NB4 (cell line): ENCODE measurements around the gene SETD1B.

Experiments
- MYC ChIP-seq: IDR thresholded peaks from 2 replicates; pipeline ENCODE4 v1.6.1; 2011; ENCODE audit warnings: low read depth, low read length
- POLR2A ChIP-seq: IDR thresholded peaks from 2 replicates; pipeline ENCODE4 v1.6.1; 2011; ENCODE audit warnings: mild to moderate bottlenecking; ENCODE audit not compliant: insufficient read length; ENCODE audit errors: extremely low read depth
- TF ChIP-seq, protein P1 (sequence below): IDR thresholded peaks from one replicate; pipeline ENCODE4 v1.5.1; 2012; ENCODE audit warnings: low read depth, low read length
- TF ChIP-seq, protein P2 (sequence below): IDR thresholded peaks from 2 replicates; pipeline ENCODE4 v1.6.1; 2011; ENCODE audit warnings: low read depth, low read length

DNA sequence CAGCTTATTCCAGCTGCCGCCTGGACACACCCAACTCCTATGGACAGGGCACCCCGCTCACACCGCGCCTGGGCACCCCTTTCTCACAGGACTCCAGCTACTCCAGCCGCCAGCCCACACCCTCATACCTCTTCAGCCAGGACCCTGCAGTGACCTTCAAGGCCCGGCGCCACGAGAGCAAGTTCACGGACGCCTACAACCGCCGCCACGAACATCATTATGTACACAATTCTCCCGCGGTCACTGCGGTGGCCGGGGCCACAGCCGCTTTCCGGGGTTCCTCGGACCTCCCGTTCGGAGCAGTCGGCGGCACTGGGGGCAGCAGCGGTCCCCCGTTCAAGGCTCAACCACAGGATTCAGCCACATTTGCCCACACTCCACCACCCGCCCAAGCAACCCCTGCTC is 5.9 kb downstream of the SETD1B start:
- TF ChIP-seq POLR2A (no peak), MYC (no peak)
- TF ChIP-seq, protein P1, sequence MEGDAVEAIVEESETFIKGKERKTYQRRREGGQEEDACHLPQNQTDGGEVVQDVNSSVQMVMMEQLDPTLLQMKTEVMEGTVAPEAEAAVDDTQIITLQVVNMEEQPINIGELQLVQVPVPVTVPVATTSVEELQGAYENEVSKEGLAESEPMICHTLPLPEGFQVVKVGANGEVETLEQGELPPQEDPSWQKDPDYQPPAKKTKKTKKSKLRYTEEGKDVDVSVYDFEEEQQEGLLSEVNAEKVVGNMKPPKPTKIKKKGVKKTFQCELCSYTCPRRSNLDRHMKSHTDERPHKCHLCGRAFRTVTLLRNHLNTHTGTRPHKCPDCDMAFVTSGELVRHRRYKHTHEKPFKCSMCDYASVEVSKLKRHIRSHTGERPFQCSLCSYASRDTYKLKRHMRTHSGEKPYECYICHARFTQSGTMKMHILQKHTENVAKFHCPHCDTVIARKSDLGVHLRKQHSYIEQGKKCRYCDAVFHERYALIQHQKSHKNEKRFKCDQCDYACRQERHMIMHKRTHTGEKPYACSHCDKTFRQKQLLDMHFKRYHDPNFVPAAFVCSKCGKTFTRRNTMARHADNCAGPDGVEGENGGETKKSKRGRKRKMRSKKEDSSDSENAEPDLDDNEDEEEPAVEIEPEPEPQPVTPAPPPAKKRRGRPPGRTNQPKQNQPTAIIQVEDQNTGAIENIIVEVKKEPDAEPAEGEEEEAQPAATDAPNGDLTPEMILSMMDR = no peak
- TF ChIP-seq, protein P2, sequence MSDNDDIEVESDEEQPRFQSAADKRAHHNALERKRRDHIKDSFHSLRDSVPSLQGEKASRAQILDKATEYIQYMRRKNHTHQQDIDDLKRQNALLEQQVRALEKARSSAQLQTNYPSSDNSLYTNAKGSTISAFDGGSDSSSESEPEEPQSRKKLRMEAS = no peak
